Muscle of leg (tissue), 11 donors: Measurements from ENCODE around the gene ZNF189. TPM values are rescaled to one million over a fixed set of nuclear protein-coding genes. Genes with fewer than 3 reads are reported as not detected.
A peak's percentile ranks its signal among the peaks of the same experiment; 100 is the strongest.

Experiments
- DNase-seq: peaks from one replicate; pipeline ENCODE4 v3.0.0; 2013
- H3K27ac ChIP-seq: one replicate; pipeline ENCODE4 v1.5.1; 2013; ENCODE audit warnings: mild to moderate bottlenecking, low read length, control low read depth
- H3K27me3 ChIP-seq: one replicate; pipeline ENCODE4 v1.6.1; 2013; ENCODE audit warnings: low read length; ENCODE audit not compliant: control insufficient read depth, insufficient read depth
- H3K36me3 ChIP-seq: one replicate; pipeline ENCODE4 v1.6.1; 2013; ENCODE audit warnings: low read length; ENCODE audit not compliant: control insufficient read depth, insufficient read depth
- H3K4me1 ChIP-seq: one replicate; pipeline ENCODE4 v1.6.1; 2013; ENCODE audit warnings: low read length; ENCODE audit not compliant: control insufficient read depth, insufficient read depth
- H3K4me3 ChIP-seq: one replicate; pipeline ENCODE4 v1.5.1; 2013; ENCODE audit warnings: low read length, control low read depth
- H3K9me3 ChIP-seq: replicated peaks from 2 replicates; pipeline ENCODE4 v1.6.1; 2013; ENCODE audit warnings: low read depth, low read length; ENCODE audit not compliant: control insufficient read depth
- WGBS: methylation state at CpG from one replicate; pipeline ENCODE4 v1.1.5; 2013; ENCODE audit warnings: missing lambda C conversion rate; ENCODE audit not compliant: insufficient coverage; 5-methylcytosine and 5-hydroxymethylcytosine counted together
- polyA plus RNA-seq, 8 donors: library from polyadenylated mRNA; unstranded; fragments of 120-200 nt; gene quantifications; one replicate each; pipeline versions ENCODE4 v1.2.1 to v1.2.3, GENCODE V29; 2013; ENCODE audit warnings: inconsistent platforms in 1 of 8, low replicate concordance in 1 of 8; ENCODE audit not compliant: insufficient read length in 8 of 8, insufficient read depth in 1 of 8
- total RNA-seq: library from RNA; stranded (reverse); fragments of 120-200 nt; gene quantifications from one replicate; pipeline ENCODE4 v1.2.4, GENCODE V29; 2013

The ZNF189 gene
- total and polyA plus RNA-seq, 9 donors, result 17.7 to 26.1 (median 19.7) TPM

DNA sequence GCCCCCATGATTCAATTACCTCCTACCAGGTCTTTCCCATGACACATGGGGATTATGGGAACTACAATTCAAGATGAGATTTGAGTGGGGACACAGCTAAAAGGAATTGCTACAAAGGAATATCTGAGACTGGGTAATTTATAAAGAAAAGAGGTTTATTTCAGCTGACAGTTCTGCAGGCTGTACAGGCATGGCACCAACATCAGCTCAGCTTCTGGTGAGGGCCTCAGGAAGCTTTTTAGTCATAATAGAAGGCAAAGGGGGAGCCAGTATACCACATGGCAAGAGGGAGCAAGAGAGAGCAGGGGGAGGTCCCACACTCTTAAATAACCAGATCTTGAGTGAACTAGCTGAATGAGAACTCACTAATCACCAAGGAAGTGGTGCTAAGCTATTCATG, 48.1 kb downstream of the ZNF189 start:
- Histone ChIP-seq H3K4me1 (peaks cover 6% of the 10 kb centered on the region), H3K9me3 (no peaks in the 10 kb centered on the region), H3K27me3 (no peaks in the 10 kb centered on the region), H3K36me3 (no peaks in the 10 kb centered on the region), H3K4me3 (no peak overlapping the region), H3K27ac (no peak overlapping the region)
- no peak for DNase-seq

DNA sequence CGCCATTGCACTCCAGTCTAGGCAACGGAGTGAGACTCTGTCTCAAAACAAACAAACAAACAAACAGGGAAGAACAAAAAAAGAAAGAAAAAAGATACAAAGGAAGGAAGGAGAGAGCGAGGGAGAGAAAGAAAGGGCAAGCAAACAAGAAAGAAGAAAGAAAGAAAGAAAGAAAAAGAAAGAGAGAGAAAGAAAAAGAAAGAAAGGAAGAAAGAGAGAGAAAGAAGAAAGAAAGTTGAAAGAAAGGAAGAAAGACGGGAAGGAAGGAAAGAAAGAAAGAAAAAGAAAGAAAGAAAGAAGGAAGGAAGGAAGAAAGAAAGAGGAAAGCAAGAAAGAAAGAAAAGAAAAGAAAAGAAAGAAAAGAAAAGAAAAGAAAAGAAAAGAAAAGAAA, 50.0 kb downstream of the ZNF189 start:
- H3K4me1 ChIP-seq, result peaks cover 3% of the 10 kb centered on the region
- no peaks in the 10 kb centered on the region for H3K9me3 ChIP-seq
- DNase-seq, result no peak
- no peak overlapping the region for H3K4me3 ChIP-seq
- no peaks in the 10 kb centered on the region for H3K36me3 ChIP-seq
- WGBS, result 89% methylated on average over 1 of the region's 4 CpGs
- no peaks in the 10 kb centered on the region for H3K27me3 ChIP-seq
- no peak overlapping the region for H3K27ac ChIP-seq

DNA sequence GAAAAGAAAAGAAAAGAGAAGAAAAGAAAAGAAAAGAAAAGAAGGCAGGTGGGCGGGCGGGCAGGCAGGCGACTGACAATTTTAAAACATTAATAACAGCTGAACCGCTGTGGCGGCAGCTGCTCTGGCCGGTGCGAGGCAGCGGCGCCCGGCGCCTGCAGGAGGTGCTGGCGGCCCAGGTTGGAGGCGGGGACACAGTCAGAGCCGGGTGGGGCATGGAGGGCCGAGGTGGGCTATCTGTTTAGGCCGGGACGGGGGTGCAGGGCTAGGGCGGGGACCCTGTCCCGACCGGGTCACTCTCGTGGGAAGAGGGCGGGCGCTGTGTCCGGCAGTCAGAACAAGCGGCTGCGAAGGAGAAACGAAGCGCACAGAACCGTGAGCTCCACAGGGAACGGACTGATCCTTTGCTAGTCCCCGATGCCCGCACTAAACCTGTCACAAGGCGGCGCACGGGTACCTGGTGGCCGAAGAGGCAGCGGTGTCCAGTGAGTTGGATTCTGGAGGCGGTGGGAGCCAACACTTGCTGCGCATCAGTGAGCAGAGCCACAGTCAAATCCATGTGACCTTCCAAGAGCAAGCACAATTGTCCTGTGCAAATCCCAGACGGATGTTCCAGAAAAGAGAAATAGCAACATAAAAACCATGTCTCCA, 50.5 kb downstream of the ZNF189 start:
- H3K4me1 ChIP-seq, result peaks cover 3% of the 10 kb centered on the region

DNA sequence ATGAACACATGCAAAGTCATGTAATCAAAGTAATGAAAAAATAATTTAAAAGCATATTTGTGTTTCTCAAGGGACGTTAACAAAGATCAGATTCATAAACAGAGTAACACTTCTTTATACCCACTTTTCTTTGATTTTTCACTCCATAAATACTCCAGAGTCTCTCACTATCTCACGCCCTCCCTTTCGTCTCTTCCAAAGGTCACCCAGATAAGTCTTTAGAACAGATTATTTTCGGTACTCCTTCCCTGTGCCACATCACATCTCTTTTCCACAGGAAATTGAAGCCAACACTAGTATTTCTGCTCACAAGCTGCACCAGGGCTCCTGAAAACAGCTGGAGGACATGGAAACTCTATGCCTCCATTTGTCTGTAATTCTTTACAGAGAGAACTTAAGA, 52.3 kb downstream of the ZNF189 start:
- no peak overlapping the region for H3K27ac ChIP-seq
- peaks cover 3% of the 10 kb centered on the region for H3K4me1 ChIP-seq
- H3K9me3 ChIP-seq, result no peaks in the 10 kb centered on the region
- H3K36me3 ChIP-seq, result no peaks in the 10 kb centered on the region
- no peak for DNase-seq
- 54% methylated on average over 4 of the region's 4 CpGs for WGBS
- no peak overlapping the region for H3K4me3 ChIP-seq
- H3K27me3 ChIP-seq, result no peaks in the 10 kb centered on the region

More for the DNA sequence above, 50.5 kb downstream of the ZNF189 start:
- Histone ChIP-seq H3K27ac (no peak overlapping the region), H3K9me3 (no peaks in the 10 kb centered on the region), H3K27me3 (no peaks in the 10 kb centered on the region), H3K4me3 (peak overlapping the region; percentile 49), H3K36me3 (no peaks in the 10 kb centered on the region)
- WGBS, result under 1% methylated on average over 39 of the region's 40 CpGs
- DNase-seq, result peak; percentile 76

DNA sequence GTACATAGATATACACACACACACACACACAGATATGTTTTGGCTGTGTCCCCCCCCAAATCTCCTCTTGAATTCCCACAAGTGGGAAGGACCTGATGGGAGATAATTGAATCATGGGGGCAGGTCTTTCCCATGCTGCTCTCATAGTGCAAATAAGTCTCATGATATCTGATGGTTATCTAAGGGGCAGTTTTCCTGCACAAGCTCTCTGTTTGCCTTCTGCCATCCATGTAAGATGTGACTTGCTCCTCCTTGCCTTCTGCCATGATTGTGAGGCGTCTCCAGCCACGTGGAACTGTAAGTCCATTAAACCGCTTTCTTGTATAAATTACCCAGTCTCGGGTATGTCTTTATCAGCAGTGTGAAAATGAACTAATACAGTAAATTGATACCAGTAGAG, 52.8 kb downstream of the ZNF189 start:
- Histone ChIP-seq H3K4me1 (peaks cover 3% of the 10 kb centered on the region), H3K9me3 (no peaks in the 10 kb centered on the region), H3K27me3 (no peaks in the 10 kb centered on the region), H3K27ac (no peak overlapping the region), H3K36me3 (no peaks in the 10 kb centered on the region), H3K4me3 (no peak overlapping the region)
- no peak for DNase-seq
- WGBS, result 63% methylated on average over 2 of the region's 4 CpGs

DNA sequence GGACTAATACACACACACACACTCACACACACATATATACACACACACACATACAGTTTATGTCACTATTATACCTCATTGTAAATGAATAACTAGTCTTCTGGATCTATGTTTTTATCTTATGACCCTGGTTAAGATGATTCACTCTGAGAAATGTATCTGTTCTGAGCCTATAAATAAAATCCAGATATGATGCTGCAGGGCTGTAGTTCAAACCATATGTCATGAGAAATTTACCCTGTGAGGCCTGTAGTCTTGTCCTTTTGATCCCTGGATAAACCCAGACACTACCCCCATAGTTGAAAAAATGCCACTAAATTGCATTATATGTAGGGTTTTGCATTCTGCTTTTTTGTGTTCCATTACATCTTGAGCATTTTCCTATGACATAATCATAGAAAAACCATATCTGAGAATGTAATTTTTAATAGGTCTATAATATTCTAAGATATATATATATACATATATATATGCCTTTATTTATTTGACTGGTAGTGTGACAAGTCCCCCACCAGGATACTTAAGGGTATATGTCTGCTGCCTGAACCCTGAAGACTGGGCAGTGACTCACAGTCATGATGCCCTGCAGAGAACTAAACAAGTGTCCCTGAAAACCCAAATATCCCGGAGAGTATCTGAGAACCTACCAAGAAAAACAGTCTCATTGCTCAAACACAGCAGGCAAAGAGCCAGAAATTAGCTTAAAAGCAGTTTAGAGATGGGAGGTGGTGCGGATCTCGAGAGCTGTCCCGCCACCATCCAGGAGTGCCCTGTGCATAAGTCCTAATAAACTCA, 55.3 kb downstream of the ZNF189 start:
- Histone ChIP-seq H3K4me1 (peaks cover 3% of the 10 kb centered on the region), H3K36me3 (no peaks in the 10 kb centered on the region), H3K27ac (no peak overlapping the region), H3K27me3 (no peaks in the 10 kb centered on the region), H3K9me3 (no peaks in the 10 kb centered on the region), H3K4me3 (no peak overlapping the region)
- WGBS, result no CpG with 5 or more reads among the region's 4 CpGs
- DNase-seq, result no peak

DNA sequence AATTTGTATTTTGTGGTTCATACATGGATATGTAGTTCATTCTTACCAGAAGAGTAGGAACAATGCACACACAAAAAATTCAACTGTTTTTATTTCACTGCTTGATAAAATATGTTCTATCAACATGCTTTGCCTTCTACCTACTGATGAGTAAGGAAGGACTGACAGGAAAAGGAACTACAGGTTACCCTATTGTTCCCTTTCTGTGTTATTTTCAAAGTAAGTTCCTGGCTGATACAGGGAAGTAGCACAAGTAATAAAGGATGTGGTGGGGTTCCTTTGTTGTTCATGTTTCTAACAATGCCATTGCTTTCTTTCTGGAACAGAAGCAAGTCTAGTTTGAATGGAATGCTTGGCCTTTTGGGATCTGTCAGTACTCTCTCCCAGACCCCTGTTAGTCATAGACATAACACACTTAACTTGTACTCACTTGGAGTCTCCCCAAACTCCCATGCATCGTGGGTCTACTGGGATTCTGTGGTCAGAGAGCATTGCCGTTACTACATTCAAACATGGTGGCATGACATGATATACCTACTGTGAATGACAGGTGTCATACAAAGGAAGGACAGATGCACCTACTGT, 57.1 kb downstream of the ZNF189 start:
- Histone ChIP-seq H3K4me1 (no peaks in the 10 kb centered on the region), H3K4me3 (no peak overlapping the region), H3K36me3 (no peaks in the 10 kb centered on the region), H3K27me3 (no peaks in the 10 kb centered on the region), H3K27ac (no peak overlapping the region), H3K9me3 (no peaks in the 10 kb centered on the region)
- no CpG with 5 or more reads among the region's 2 CpGs for WGBS
- no peak for DNase-seq

DNA sequence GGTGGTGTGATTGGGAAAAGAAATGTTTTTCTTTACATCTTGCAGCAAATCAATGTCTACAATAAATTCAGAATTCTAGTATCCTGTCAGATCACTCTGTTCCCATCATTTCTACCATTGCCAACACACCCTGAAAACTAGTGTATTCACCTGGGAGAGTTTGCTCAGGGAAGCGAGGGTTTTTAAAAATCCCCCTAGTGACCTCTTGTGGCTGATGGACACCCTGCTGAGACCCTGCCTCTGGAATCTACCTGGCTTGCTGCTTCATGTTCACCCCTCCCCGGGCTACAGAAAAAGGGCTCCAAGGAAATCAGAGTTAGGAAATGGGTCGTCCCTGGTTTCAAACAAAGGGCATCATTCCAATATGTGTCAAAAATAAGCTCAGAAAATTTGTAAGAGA, 58.4 kb downstream of the ZNF189 start:
- no peak for DNase-seq
- Histone ChIP-seq H3K4me1 (no peaks in the 10 kb centered on the region), H3K27me3 (no peaks in the 10 kb centered on the region), H3K4me3 (no peak overlapping the region), H3K27ac (no peak overlapping the region), H3K9me3 (no peaks in the 10 kb centered on the region), H3K36me3 (no peaks in the 10 kb centered on the region)
- 27% methylated on average over 2 of the region's 3 CpGs for WGBS

DNA sequence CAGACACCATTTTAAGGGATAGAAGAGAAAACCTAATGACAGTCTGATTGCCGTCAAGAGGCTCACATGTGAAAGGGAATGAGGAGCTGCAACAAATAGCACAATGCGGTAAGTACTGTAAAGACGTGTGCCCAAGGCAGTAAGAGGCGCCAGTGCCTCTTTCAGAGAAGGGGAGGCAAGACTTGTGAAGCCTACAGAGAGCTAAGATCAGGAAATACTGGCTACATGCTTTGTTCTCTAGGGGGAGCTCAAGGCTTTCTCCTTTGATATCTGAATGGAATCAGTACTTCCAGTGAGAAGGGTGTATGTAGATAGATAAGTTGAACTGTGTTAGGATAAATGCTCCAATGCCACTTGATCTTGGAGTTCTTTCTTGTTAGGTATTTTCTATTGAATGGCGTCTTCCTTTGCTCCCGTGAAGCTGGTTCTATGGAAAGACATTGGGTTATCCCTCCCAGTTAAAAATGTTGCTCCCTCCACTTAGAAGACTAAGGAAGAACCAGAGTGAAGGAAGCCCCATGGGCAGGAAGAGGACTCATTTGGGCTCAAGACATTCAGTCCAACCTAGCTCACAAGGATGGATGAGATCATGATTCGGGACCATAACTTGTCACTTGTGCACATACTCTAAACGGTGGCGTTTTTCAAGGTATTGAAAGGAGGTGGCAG, 60.4 kb downstream of the ZNF189 start:
- Histone ChIP-seq H3K27ac (no peak overlapping the region), H3K9me3 (no peaks in the 10 kb centered on the region), H3K4me1 (no peaks in the 10 kb centered on the region), H3K4me3 (no peak overlapping the region), H3K27me3 (no peaks in the 10 kb centered on the region), H3K36me3 (no peaks in the 10 kb centered on the region)
- DNase-seq, result peak; percentile 72
- WGBS, result 8% methylated on average over 5 of the region's 9 CpGs
